NCI-H1105 treated with DMSO at 0.1 percent for 48 hours (cell line): ENCODE data around the gene MSH3.
"Not testable (repeated sequence)": the region's sequence is repeated elsewhere in the genome, so short reads cannot be mapped to it uniquely, and the experiment has no call there.

Experiments used
- DNase-seq: peaks from one replicate; lab custom pipeline; 2025; lab: John Stamatoyannopoulos, UW

Gene MSH3

DNA sequence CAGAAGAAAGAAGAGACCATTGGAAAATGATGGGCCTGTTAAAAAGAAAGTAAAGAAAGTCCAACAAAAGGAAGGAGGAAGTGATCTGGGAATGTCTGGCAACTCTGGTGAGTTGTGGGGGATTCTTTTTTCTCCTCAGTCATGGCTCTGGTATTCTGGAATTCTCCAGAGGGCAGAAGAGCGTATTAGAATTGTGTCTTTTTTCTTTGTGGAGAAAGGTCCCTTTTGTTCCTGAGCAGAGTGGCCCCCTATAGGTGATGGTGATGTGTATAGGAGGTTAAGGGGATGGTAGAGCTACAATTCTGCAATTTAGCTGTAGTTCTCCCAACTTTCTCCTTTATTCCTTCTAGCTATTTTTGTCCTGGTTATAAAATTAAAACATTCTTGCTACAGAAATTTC lies 2.0 kb downstream of the MSH3 start:
- DNase-seq, result no peak

GRCh38 chr5:80659106-80659505 lies 4.7 kb downstream of the MSH3 start:
- no peak for DNase-seq

DNA sequence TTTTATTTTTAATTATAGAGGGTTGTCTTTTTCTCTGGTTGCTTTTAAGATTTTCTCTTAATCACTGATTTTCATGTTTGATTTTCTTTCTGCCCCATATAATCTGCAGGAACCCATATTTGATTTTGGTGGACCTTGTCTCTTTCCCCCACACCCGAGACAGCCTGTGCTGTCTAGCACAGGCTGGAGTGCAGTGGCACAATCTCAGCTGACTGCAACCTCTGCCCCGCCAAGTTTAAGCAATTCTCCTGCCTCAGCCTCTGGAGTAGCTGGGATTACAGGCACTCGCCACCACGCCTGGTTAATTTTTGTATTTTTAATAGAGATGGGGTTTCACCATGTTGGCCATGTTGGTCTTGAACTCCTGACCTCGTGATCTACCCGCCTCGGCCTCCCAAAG lies 6.2 kb downstream of the MSH3 start:
- not testable (repeated sequence) for DNase-seq

GRCh38 chr5:80662108-80662507 lies 7.7 kb downstream of the MSH3 start:
- no peak for DNase-seq

GRCh38 chr5:80665057-80665456 lies 10.6 kb downstream of the MSH3 start:
- DNase-seq, result no peak

DNA sequence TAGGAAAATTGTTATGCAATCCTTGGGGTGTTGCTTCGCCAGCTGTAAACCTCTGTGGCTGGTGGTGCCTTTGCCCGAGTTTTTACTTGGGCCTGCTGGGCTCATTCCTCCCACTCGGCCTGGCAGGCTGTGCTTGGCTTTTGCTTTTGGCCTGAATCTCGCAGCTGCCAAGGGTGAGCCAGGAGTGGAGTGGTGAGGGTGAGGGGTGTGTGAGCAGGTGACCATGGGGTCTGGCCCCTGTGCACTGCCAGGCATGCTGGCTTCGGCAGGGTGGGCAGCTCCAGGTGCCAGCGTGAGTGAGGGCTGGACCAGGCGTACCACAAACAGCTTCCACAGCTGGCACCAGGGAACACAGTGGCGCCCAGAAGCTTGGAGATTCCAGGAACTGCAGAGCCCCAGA lies 12.9 kb downstream of the MSH3 start:
- DNase-seq, result no peak

- DNase-seq, result no peak
These were observed 13.8 kb downstream of the MSH3 start for GRCh38 chr5:80668016-80668969.

- DNase-seq, result peak; percentile 40
These were observed 17.8 kb downstream of the MSH3 start for GRCh38 chr5:80672140-80672736.

- no peak for DNase-seq
These were observed 22.3 kb downstream of the MSH3 start for GRCh38 chr5:80676706-80677105.

DNA sequence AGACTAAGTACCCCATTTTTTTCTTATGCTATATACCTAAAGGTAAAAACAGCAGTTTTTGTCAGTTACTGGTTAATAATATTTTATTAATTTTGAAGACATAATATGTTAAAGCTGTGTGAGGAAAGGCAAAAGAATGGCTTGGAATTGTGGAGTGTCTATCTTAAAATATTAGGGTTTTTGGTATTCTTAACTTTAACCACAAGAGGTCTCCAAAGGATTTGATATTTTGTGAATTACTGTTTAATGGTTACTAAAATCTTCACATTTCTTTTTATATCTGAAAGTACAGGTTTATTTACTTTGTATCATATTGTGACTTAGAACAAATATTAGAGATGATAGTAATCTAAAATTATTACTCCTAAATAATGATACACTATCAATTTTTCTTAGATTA lies 32.3 kb downstream of the MSH3 start:
- peak; percentile 2 for DNase-seq

- no peak for DNase-seq
These were observed 34.4 kb downstream of the MSH3 start for GRCh38 chr5:80688648-80689420.

GRCh38 chr5:80689627-80690026 lies 35.2 kb downstream of the MSH3 start:
- no peak for DNase-seq

DNA sequence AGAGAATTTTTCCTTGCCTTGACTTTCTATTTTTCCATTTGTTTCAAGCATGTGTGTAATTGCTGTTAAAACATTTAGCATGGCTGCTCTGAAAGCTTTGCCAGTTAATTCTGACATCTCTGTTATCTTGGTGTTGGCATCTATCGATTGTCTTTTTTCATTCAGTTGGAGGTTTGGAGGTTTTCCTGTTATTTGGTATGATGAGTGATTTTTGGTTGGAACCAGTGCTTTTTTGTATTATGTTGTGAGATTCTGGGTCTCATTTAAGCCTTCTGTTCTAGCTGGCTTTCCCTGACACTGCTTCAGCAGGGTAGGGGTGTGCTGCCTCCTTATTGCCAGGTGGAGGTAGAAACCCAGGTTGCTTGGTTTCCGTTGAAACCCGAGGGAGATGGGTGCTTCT lies 41.2 kb downstream of the MSH3 start:
- DNase-seq, result no peak

GRCh38 chr5:80696450-80696849 lies 42.0 kb downstream of the MSH3 start:
- DNase-seq, result no peak

DNA sequence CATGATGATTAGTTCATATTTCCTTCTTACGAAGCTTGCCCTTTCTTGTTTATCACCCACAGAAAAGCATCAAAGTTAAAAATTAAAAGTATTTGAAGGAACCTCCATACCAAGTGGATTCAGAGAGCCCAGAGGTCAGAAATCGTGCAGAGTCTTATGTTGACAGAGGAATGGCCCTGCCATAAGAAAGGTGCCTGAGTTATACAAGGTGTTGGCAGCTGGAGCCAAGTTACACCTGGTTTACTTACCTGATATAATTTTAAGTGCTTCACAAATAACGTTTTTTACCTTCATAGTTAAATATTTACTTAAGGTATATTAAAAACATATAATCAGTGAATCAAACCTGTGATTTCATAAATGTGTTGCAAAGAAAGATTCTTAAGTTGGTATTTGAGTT lies 42.6 kb downstream of the MSH3 start:
- no peak for DNase-seq

GRCh38 chr5:80698369-80698768 lies 43.9 kb downstream of the MSH3 start:
- DNase-seq, result no peak

DNA sequence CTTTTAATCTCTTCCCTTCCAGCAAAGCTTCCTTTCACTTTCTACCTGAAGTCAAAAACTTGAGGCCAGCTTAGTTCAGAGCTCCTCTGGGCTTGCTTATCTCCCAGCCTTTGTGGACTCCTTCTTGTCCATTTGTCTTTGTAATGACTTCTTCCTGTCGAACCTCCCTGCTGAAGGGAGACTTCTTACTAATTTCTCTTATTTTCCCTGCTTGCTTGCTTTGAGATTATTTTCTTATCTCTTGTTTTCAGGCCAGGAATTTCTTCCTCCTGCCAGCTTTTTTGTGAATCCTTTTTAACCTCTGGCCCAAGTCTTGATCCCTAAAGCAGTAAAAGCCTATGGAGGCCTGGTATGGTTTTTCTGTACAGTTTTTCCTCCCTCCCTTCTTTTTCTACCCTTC lies 47.1 kb downstream of the MSH3 start:
- DNase-seq, result no peak

- DNase-seq, result no peak
These were observed 48.8 kb downstream of the MSH3 start for GRCh38 chr5:80703291-80703690.

DNA sequence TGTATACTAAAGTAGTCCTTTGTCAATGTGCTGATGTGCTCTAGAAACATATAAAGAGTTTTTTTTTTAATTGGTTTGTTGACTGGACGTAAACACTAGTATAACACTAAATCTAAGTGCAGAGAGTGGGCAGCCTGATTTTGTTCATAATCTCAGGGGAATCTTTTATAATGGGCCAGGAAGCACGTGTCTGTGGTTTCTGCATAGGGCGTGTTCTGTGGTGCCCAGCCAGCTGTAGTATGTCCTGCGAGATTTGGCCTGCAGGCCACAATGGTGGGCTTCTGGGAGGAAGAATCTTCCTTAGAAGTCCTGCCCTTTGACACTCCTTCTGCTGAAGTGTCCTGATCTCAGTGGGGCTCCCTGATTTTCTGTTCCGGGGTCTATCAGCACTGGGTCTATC lies 49.3 kb downstream of the MSH3 start:
- no peak for DNase-seq

- DNase-seq, result no peak
These were observed 49.8 kb downstream of the MSH3 start for GRCh38 chr5:80704221-80704620.

DNA sequence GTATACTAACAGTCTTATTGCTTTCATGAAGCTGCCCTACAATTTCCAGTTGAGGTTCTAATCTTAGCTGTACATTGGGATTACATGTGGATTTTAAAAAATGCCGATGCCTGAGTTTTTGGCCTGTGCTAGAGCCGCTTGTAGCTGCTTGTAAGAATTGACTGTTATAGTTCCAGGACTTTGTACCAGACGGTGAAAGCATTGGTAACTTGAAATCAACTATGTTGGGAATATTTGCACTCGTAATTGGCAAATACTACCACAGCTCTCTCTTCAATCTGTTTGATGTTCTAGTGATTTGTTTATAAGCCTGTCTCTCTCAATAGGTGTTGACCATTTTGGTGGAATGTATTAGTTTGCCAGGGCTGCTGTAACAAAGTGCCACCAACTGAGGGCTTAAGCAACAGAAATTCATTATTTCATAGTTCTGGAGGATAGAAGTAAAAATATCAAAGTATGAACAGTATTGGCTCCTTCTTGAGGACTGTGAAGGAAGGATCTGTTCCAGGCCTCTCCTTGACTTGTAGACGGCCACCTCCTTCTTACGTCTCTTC lies 50.8 kb downstream of the MSH3 start:
- DNase-seq, result no peak

DNA sequence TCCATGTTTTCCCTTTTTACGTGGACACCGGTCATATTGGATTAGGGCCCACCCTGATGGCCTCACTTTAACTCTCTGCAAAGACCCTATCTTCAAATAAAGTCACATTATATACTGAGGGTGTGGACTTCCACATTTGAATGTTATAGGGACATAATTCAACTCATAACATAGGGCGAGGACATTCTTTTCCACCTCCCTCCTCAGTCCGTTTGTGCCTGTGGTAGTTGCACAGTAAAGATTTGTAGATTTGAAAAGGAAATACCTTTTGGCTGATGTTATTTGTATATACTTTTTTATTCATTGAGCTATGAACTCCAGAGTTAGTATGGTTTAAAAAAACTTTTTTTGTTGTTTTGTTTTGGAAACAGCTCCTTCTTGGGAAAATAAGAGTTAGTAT lies 51.3 kb downstream of the MSH3 start:
- DNase-seq, result no peak
